GM12873 (cell line): ENCODE data around the gene COLGALT1.

ENCODE experiments used
- TF ChIP-seq, protein P1 (sequence below): IDR thresholded peaks from 2 replicates; pipeline ENCODE4 v1.5.1; 2012; ENCODE audit warnings: low read depth, mild to moderate bottlenecking, moderate library complexity, low read length, control low read depth; ENCODE audit not compliant: insufficient read depth; ENCODE audit errors: missing control alignments

COLGALT1 gene

DNA sequence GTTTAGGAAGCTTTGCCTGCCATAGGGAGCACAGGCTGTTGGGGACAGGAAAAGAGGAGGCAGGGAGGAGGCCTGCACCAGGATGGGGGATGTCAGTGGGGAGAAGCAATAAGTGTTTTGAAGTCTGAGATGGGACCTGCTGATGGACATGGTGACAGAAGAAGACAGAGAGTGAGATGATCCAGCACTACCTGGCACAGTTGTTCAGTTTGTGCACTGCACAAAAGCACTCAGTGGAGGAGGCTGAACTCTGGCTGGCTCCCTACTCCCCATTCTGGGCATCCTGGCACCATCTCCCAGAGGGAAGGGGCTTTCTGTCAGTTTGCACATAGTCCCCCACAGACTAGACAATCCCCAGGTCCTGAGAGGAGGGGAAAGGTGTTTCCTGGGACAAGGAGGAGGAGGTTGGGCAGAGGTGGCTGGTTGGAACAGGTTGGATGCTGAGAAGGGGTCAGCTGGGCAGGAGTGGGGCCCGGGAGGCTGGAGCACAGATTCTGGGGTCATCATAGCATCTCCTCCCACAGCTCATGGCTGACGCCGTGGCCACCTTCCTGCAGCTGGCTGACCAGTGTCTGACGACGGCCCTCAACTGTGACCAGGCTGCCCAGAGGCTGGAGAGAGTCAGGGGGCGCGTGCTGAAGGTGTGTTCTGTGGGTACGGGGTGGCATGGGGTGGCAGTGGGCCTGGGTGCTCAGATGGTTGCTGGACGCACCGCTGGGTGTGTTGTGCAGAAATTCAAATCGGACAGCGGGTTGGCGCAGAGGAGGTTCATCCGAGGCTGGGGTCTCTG, 12.5 kb upstream of the COLGALT1 start:
- TF ChIP-seq, protein P1, sequence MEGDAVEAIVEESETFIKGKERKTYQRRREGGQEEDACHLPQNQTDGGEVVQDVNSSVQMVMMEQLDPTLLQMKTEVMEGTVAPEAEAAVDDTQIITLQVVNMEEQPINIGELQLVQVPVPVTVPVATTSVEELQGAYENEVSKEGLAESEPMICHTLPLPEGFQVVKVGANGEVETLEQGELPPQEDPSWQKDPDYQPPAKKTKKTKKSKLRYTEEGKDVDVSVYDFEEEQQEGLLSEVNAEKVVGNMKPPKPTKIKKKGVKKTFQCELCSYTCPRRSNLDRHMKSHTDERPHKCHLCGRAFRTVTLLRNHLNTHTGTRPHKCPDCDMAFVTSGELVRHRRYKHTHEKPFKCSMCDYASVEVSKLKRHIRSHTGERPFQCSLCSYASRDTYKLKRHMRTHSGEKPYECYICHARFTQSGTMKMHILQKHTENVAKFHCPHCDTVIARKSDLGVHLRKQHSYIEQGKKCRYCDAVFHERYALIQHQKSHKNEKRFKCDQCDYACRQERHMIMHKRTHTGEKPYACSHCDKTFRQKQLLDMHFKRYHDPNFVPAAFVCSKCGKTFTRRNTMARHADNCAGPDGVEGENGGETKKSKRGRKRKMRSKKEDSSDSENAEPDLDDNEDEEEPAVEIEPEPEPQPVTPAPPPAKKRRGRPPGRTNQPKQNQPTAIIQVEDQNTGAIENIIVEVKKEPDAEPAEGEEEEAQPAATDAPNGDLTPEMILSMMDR: no peak

DNA sequence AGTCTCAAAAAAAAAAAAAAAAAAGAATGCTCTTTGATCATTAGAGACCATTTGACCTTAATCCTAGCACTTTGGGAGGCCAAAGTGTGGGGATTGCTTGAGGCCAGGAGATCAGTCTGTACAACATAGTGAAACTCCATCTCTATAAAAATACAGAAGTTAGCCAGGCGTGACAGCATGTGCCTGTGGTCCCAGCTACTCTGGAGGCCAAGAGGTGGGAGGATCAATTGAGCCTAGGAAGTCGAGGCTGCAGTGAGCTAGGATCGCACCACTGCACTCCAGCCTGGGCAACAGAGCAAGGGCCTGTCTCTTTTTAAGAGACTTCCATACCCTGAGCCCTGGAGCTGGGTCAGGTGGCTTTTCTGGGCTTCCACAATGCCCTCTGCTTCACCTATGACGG, 11.5 kb upstream of the COLGALT1 start:
- TF ChIP-seq, protein P1: no peak

DNA sequence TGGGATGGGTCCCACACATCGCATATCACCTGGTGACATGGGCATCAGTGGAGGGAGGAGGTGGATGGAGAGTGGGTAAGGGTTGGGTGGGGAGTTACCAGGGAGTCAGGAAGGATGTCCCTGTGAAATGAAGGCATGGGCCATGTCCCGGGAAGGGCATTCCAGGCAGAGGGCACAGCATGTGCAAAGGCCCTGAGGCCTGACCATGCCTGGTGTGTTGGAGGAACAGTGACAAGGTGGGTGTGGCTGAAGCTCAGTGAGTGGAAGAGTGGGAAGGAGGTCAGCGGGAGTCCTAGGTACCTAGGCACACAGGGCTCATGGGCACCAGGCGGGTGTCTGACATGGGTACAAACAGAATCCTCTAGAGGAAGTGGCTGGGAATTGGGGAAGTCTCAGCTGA, 11.0 kb upstream of the COLGALT1 start:
- TF ChIP-seq, protein P1: no peak

DNA sequence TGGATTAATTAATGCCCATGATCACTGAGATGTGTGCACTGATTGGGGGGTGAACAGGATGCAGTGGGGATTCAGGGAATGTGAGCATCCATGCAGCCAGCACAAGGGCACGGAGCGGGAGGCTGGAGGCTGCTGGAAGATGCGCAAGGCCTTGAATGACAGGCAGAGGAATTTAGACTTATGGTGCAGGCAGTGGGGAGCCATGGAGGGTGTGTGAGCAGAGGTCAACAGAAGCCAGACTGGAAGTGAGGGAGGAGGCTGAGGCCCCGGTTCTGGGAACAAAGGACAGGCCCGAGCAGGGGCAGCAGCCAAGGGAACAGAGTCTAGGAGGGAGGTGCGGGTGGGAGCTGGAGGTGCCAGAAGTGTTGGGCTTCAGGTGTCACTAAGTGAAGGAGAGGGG, 7.3 kb upstream of the COLGALT1 start:
- TF ChIP-seq, protein P1: no peak

DNA sequence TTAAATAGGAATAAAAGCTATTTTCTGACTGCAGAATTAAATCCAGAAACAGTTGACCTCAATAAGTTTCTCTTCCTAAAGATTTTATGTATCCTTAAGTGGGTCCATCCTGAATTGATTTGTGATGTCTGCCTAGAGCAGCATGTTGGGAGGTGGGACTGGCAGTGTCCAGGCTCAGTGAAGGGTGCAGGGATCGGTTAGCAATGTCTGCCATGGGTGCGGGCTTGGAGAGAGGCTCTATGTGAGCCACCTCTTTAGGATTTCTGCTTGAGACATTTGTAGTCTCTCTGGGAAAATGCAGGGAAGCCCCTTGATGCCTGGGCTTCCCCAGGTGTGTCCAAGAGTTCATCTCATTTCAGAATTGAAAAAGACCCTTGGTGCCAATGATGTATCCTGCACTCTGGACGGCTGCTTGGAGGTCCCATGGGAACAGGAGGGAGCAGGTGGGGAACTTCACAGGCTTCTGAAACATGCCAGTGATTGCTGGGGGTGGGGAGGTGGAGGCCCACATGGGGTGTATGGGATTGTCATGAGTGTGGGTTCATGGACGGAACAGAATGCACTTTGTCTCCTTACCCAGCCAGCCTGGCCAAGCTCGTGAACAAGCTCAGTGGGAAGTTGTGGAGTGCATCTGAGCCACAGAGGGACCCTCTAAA, 6.2 kb upstream of the COLGALT1 start:
- TF ChIP-seq, protein P1: no peak

DNA sequence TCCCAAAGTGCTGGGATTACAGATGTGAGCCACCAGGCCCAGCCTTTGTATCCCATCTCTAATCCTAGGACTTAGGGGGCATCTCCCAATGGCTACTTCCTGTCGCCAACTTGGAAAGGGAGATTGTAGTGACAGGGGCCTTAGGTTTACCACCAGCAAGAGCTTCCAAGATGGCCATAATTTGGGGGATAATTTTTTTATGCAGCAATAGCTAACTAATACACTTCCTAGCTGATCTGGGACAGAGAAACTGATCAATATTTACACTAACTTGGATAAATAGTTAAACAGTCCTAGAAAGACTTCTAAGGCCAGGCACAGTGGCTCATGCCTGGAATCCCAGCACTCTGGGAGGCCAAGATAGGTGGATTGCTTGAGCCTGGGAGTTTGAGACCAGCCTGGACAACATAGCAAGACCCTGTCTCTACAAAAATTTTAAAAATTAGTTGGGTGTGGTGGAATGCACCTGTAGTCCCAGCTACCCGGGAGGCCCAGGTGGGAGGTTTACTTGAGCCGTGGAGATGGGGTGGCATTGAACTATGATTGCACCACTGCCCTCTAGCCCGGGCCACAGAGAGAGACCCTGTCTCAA, 5.3 kb upstream of the COLGALT1 start:
- TF ChIP-seq, protein P1: no peak

DNA sequence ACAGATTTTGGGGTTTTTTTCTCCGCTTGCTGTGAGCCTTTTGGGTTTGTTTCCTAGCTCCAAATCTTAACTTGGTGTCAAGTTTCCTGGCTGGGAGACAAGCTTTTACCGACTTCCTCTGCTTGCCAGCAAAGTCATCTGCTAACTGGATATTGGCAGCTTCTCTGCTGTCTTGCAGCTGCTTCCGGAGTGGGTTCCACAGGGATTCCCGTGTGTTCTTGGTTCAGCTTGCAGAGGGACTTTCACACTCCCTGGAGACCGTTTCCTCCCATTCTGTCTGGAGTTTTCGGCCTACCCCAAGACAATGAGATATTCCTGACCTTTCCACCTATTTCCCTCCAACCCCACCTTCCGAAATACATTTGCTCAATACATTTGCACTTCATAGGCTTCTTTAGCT, 2.2 kb upstream of the COLGALT1 start:
- TF ChIP-seq, protein P1: no peak
